Measurements from ENCODE around the gene IER5L.

IER5L gene

DNA sequence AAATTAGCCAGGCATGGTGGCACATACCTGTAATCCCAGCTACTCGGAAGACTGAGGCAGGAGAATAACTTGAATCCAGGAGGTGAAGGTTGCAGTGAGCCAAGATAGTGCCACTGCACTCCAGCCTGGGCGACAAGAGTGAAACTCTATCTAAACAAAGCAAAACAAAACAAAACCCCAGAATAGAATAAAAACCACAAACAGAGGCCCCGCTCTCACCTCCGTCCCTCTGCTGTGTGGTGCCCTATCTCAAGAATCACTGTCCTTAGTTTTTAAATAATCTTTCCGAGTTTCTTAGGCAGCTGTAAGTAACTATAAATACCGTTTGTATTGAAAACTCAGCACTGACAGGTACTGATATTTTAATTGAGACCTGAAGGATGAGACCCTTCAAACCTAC, 42.7 kb upstream of the IER5L start:
- Histone ChIP-seq H3K27ac (replicated peaks) (no peak overlapping the region), H3K4me3 (replicated peaks; ENCODE audit: insufficient read depth, low read length) (no peak overlapping the region), H3K27me3 (ENCODE audit: insufficient read depth, poor library complexity, severe bottlenecking) (no peaks in the 10 kb centered on the region)
- no peak for DNase-seq (ENCODE audit: low read depth in 1 of 2, low spot score in 1 of 2)
- TF ChIP-seq POLR2AphosphoS5 (IDR thresholded peaks at IDR 0.05; ENCODE audit: low read depth) (no peak), SPI1 (IDR thresholded peaks at IDR 0.05; ENCODE audit: borderline replicate concordance, low read depth) (no peak), REST (IDR thresholded peaks at IDR 0.05; ENCODE audit: insufficient replicate concordance, low read depth) (no peak), GABPA (IDR thresholded peaks at IDR 0.05; ENCODE audit: low read depth) (no peak)
- TF ChIP-seq, protein P1, sequence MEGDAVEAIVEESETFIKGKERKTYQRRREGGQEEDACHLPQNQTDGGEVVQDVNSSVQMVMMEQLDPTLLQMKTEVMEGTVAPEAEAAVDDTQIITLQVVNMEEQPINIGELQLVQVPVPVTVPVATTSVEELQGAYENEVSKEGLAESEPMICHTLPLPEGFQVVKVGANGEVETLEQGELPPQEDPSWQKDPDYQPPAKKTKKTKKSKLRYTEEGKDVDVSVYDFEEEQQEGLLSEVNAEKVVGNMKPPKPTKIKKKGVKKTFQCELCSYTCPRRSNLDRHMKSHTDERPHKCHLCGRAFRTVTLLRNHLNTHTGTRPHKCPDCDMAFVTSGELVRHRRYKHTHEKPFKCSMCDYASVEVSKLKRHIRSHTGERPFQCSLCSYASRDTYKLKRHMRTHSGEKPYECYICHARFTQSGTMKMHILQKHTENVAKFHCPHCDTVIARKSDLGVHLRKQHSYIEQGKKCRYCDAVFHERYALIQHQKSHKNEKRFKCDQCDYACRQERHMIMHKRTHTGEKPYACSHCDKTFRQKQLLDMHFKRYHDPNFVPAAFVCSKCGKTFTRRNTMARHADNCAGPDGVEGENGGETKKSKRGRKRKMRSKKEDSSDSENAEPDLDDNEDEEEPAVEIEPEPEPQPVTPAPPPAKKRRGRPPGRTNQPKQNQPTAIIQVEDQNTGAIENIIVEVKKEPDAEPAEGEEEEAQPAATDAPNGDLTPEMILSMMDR (IDR thresholded peaks at IDR 0.05; ENCODE audit: insufficient read depth, low read length) = no peak

DNA sequence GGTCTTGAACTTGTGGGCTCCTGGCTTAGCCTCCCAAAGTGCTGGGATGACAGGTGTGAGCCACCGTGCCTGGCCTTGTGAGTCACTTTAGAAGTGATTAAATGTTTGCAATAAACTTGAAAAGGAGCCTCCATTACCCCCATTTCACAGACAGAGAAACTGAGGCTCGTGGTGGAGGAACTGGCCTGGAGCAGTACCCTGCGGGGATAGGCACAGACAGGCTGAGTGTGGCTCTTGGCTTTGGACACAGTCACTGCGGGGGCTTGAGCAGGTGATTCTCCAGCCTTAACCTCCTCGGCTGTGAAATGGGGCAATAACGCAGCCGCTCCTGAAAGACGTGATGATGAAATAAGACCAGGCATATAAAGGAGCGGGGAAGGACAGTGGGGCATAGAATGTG, 40.9 kb upstream of the IER5L start:
- Histone ChIP-seq H3K27ac (replicated peaks) (no peak overlapping the region), H3K4me3 (replicated peaks; ENCODE audit: insufficient read depth, low read length) (no peak overlapping the region), H3K27me3 (ENCODE audit: insufficient read depth, poor library complexity, severe bottlenecking) (no peaks in the 10 kb centered on the region)
- TF ChIP-seq GABPA (IDR thresholded peaks at IDR 0.05; ENCODE audit: low read depth) (no peak), REST (IDR thresholded peaks at IDR 0.05; ENCODE audit: insufficient replicate concordance, low read depth) (no peak), SPI1 (IDR thresholded peaks at IDR 0.05; ENCODE audit: borderline replicate concordance, low read depth) (no peak), POLR2AphosphoS5 (IDR thresholded peaks at IDR 0.05; ENCODE audit: low read depth) (no peak)
- TF ChIP-seq, protein P1 (IDR thresholded peaks at IDR 0.05; ENCODE audit: insufficient read depth, low read length) = no peak
- no peak for DNase-seq (ENCODE audit: low read depth in 1 of 2, low spot score in 1 of 2)

- Histone ChIP-seq H3K27ac (replicated peaks) (no peak overlapping the region), H3K4me3 (replicated peaks; ENCODE audit: insufficient read depth, low read length) (no peak overlapping the region), H3K27me3 (ENCODE audit: insufficient read depth, poor library complexity, severe bottlenecking) (no peaks in the 10 kb centered on the region)
- no peak for DNase-seq (ENCODE audit: low read depth in 1 of 2, low spot score in 1 of 2)
- TF ChIP-seq, protein P1 (IDR thresholded peaks at IDR 0.05; ENCODE audit: insufficient read depth, low read length) = no peak
- no peak for TF ChIP-seq REST (IDR thresholded peaks at IDR 0.05; ENCODE audit: insufficient replicate concordance, low read depth)
- TF ChIP-seq SPI1 (IDR thresholded peaks at IDR 0.05; ENCODE audit: borderline replicate concordance, low read depth) = no peak
These were observed 40.2 kb upstream of the IER5L start for GRCh38 chr9:129218272-129218625.

Measured in HL-60 (cell line).